GDM1 (cell line): ENCODE data around the gene HECW1.
"Not testable (repeated sequence)": the region's sequence is repeated elsewhere in the genome, so short reads cannot be mapped to it uniquely, and the experiment has no call there.

Experiments
- DNase-seq: peaks from one replicate; lab custom pipeline; 2025; lab: John Stamatoyannopoulos, UW

Gene HECW1

GRCh38 chr7:43311052-43311451 is 198.6 kb downstream of the HECW1 start:
- no peak for DNase-seq

- DNase-seq = no peak
These were observed 199.2 kb downstream of the HECW1 start for GRCh38 chr7:43311694-43312093.

GRCh38 chr7:43313628-43314378 is 201.4 kb downstream of the HECW1 start:
- DNase-seq = no peak

- DNase-seq = no peak
These were observed 202.1 kb downstream of the HECW1 start for GRCh38 chr7:43314379-43315158.

GRCh38 chr7:43317075-43317474 is 204.6 kb downstream of the HECW1 start:
- no peak for DNase-seq

GRCh38 chr7:43318188-43318770 is 205.8 kb downstream of the HECW1 start:
- no peak for DNase-seq

- DNase-seq = no peak
These were observed 213.1 kb downstream of the HECW1 start for GRCh38 chr7:43325595-43325994.

GRCh38 chr7:43328336-43328735 is 215.9 kb downstream of the HECW1 start:
- DNase-seq = no peak

GRCh38 chr7:43328785-43329380 is 216.4 kb downstream of the HECW1 start:
- DNase-seq = no peak

- no peak for DNase-seq
These were observed 219.8 kb downstream of the HECW1 start for GRCh38 chr7:43332193-43332796.

- DNase-seq = no peak
These were observed 224.7 kb downstream of the HECW1 start for GRCh38 chr7:43337191-43337590.

- DNase-seq = no peak
These were observed 225.4 kb downstream of the HECW1 start for GRCh38 chr7:43337811-43338210.

GRCh38 chr7:43341132-43341531 is 228.7 kb downstream of the HECW1 start:
- DNase-seq = no peak

GRCh38 chr7:43343417-43343816 is 231.0 kb downstream of the HECW1 start:
- not testable (repeated sequence) for DNase-seq

- DNase-seq = not testable (repeated sequence)
These were observed 233.2 kb downstream of the HECW1 start for GRCh38 chr7:43345696-43346095.

GRCh38 chr7:43351683-43352082 is 239.2 kb downstream of the HECW1 start:
- DNase-seq = no peak

- no peak for DNase-seq
These were observed 241.5 kb downstream of the HECW1 start for GRCh38 chr7:43353902-43354301.

- DNase-seq = no peak
These were observed 250.2 kb downstream of the HECW1 start for GRCh38 chr7:43362652-43363034.

GRCh38 chr7:43363035-43363791 is 250.8 kb downstream of the HECW1 start:
- DNase-seq = no peak

- DNase-seq = no peak
These were observed 251.9 kb downstream of the HECW1 start for GRCh38 chr7:43364391-43364790.

- no peak for DNase-seq
These were observed 260.4 kb downstream of the HECW1 start for GRCh38 chr7:43372676-43373355.
